OCI-LY3 (cell line): ENCODE measurements around the gene AKAP9.
"Not testable (repeated sequence)": the region's sequence is repeated elsewhere in the genome, so short reads cannot be mapped to it uniquely, and the experiment has no call there.

Experiments used
- H2AFZ ChIP-seq: fragments of 200-600, 300-600 bp; shearing (Covaris generic); 2 replicates; pipeline ENCODE4 v1.6.0; 2014; ENCODE audit warnings: antibody characterized with exemption, low read depth, low read length
- H3K27ac ChIP-seq: fragments of 200-600, 300-600 bp; sonication (generic); 2 replicates; pipeline ENCODE4 v1.5.1; 2014; ENCODE audit warnings: mild to moderate bottlenecking, low read length, moderate library complexity, mixed read lengths
- H3K27me3 ChIP-seq: fragments of 200-600, 300-600 bp; sonication (generic); 2 replicates; pipeline ENCODE4 v1.6.1; 2014; ENCODE audit warnings: low read depth, low read length, mixed read lengths
- H3K36me3 ChIP-seq: fragments of 200-600, 300-600 bp; sonication (generic); replicated peaks from 2 replicates; pipeline ENCODE3; 2014; ENCODE audit warnings: low read depth, low read length, mixed read lengths
- H3K4me1 ChIP-seq: fragments of 300-600, 200-600 bp; sonication (generic); 2 replicates; pipeline ENCODE4 v1.6.1; 2014; ENCODE audit warnings: low read length, mixed read lengths
- H3K4me2 ChIP-seq: fragments of 200-600, 300-600 bp; sonication (generic); 2 replicates; pipeline ENCODE4 v1.6.1; 2014; ENCODE audit warnings: low read length, mixed read lengths
- H3K4me3 ChIP-seq: fragments of 300-600, 200-600 bp; sonication (generic); 2 replicates; pipeline ENCODE4 v1.5.1; 2014; ENCODE audit warnings: antibody characterized with exemption, mild to moderate bottlenecking, low read length, moderate library complexity
- H3K79me2 ChIP-seq: fragments of 300-600, 200-600 bp; shearing (Covaris generic); 2 replicates; pipeline ENCODE4 v1.6.1; 2014; ENCODE audit warnings: mild to moderate bottlenecking, low read length, mixed read lengths
- H3K9ac ChIP-seq: fragments of 300-600, 200-600 bp; shearing (Covaris generic); 2 replicates; pipeline ENCODE4 v1.6.0; 2014; ENCODE audit warnings: mild to moderate bottlenecking, low read length, moderate library complexity
- H3K9me3 ChIP-seq: fragments of 200-600, 300-600 bp; shearing (Covaris generic); 2 replicates; pipeline ENCODE4 v1.6.1; 2014; ENCODE audit warnings: low read length, mixed read lengths; ENCODE audit not compliant: insufficient read depth
- H4K20me1 ChIP-seq: fragments of 200-600, 300-600 bp; sonication (generic); 2 replicates; pipeline ENCODE4 v1.6.1; 2016; ENCODE audit warnings: low read length, mixed read lengths; ENCODE audit not compliant: insufficient read depth
- EZH2phosphoT487 ChIP-seq: fragments of 200-600 bp; shearing (Covaris generic); IDR thresholded peaks from 2 replicates; pipeline ENCODE4 v1.6.1; 2018; ENCODE audit warnings: antibody characterized with exemption, mixed run types, low read depth
- TF ChIP-seq, protein P1 (sequence below): fragments of 200-600, 300-600 bp; sonication (generic); IDR thresholded peaks from 2 replicates; pipeline ENCODE4 v1.5.1; 2014; ENCODE audit warnings: antibody characterized with exemption, low read length, low read depth

The AKAP9 gene

GRCh38 chr7:91953618-91954017 is 13.0 kb downstream of the AKAP9 start:
- Histone ChIP-seq H3K27ac (no peak overlapping the region), H3K79me2 (peaks cover 44% of the 10 kb centered on the region; the same call in 1 of the 2 replicates), H3K4me1 (no peaks in the 10 kb centered on the region), H4K20me1 (peaks cover 21% of the 10 kb centered on the region; the same call in 1 of the 2 replicates), H3K36me3 (no peaks in the 10 kb centered on the region), H3K27me3 (no peaks in the 10 kb centered on the region), H3K4me3 (no peak overlapping the region), H3K4me2 (no peak overlapping the region), H3K9me3 (no peaks in the 10 kb centered on the region), H3K9ac (no peak overlapping the region), H2AFZ (no peak overlapping the region)
- TF ChIP-seq EZH2phosphoT487, result no peak
- TF ChIP-seq, protein P1, sequence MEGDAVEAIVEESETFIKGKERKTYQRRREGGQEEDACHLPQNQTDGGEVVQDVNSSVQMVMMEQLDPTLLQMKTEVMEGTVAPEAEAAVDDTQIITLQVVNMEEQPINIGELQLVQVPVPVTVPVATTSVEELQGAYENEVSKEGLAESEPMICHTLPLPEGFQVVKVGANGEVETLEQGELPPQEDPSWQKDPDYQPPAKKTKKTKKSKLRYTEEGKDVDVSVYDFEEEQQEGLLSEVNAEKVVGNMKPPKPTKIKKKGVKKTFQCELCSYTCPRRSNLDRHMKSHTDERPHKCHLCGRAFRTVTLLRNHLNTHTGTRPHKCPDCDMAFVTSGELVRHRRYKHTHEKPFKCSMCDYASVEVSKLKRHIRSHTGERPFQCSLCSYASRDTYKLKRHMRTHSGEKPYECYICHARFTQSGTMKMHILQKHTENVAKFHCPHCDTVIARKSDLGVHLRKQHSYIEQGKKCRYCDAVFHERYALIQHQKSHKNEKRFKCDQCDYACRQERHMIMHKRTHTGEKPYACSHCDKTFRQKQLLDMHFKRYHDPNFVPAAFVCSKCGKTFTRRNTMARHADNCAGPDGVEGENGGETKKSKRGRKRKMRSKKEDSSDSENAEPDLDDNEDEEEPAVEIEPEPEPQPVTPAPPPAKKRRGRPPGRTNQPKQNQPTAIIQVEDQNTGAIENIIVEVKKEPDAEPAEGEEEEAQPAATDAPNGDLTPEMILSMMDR, result peak; percentile 57

DNA sequence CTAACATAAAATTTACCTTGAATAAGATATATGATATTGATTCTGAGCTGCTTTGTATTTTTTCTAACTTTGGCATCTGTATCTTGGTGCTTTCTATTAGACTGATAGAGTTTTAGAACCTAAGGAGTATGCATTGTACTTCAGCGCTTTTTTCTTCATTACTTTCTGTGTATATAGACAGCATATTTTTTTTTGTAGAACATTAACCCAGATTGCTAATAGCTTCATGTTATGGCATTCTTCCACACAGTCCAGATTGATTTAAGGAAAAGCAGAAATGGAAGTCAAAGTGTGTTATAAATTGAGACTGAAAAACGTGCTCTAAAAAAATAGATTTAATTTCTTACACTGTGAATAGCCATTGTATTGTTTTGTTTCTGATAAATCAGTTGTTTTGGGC is 15.8 kb downstream of the AKAP9 start:
- not testable (repeated sequence) for H3K4me1 ChIP-seq, H3K9ac ChIP-seq, H2AFZ ChIP-seq, H3K9me3 ChIP-seq, H3K36me3 ChIP-seq, H3K4me3 ChIP-seq, H3K27me3 ChIP-seq, H3K4me2 ChIP-seq, H3K27ac ChIP-seq
- Histone ChIP-seq H3K79me2 (peaks cover 28% of the 10 kb centered on the region; the same call in 1 of the 2 replicates), H4K20me1 (peaks cover 17% of the 10 kb centered on the region; the same call in 1 of the 2 replicates)

GRCh38 chr7:91957232-91957631 is 16.6 kb downstream of the AKAP9 start:
- no peak overlapping the region for H3K4me2 ChIP-seq
- peaks cover 23% of the 10 kb centered on the region; the same call in 1 of the 2 replicates for H3K79me2 ChIP-seq
- H4K20me1 ChIP-seq, result peaks cover 16% of the 10 kb centered on the region; the same call in 1 of the 2 replicates
- no peak overlapping the region for H3K4me3 ChIP-seq
- no peak overlapping the region for H2AFZ ChIP-seq
- H3K36me3 ChIP-seq, result no peaks in the 10 kb centered on the region
- H3K27ac ChIP-seq, result no peak overlapping the region
- H3K9me3 ChIP-seq, result no peaks in the 10 kb centered on the region
- H3K4me1 ChIP-seq, result no peaks in the 10 kb centered on the region
- H3K27me3 ChIP-seq, result no peaks in the 10 kb centered on the region
- TF ChIP-seq, protein P1, result no peak
- TF ChIP-seq EZH2phosphoT487, result no peak
- no peak overlapping the region for H3K9ac ChIP-seq

- Histone ChIP-seq H3K9ac (no peak overlapping the region), H3K4me1 (no peaks in the 10 kb centered on the region), H3K4me3 (no peak overlapping the region), H3K36me3 (no peaks in the 10 kb centered on the region), H4K20me1 (peaks cover 10% of the 10 kb centered on the region; the same call in 1 of the 2 replicates), H3K9me3 (no peaks in the 10 kb centered on the region), H2AFZ (no peak overlapping the region), H3K4me2 (no peak overlapping the region), H3K27me3 (no peaks in the 10 kb centered on the region), H3K27ac (no peak overlapping the region), H3K79me2 (peaks cover 19% of the 10 kb centered on the region; the same call in 1 of the 2 replicates)
- TF ChIP-seq, protein P1, result no peak
- TF ChIP-seq EZH2phosphoT487, result no peak
These were observed 17.2 kb downstream of the AKAP9 start for GRCh38 chr7:91957823-91958222.

- no peaks in the 10 kb centered on the region for H3K27me3 ChIP-seq
- H3K9me3 ChIP-seq, result no peaks in the 10 kb centered on the region
- no peak overlapping the region for H3K27ac ChIP-seq
- no peaks in the 10 kb centered on the region for H3K36me3 ChIP-seq
- H3K79me2 ChIP-seq, result peaks cover 14% of the 10 kb centered on the region; the same call in 1 of the 2 replicates
- no peaks in the 10 kb centered on the region; the same call in 1 of the 2 replicates for H4K20me1 ChIP-seq
- no peak overlapping the region for H3K9ac ChIP-seq
- no peak overlapping the region for H2AFZ ChIP-seq
- H3K4me1 ChIP-seq, result no peaks in the 10 kb centered on the region
- TF ChIP-seq EZH2phosphoT487, result no peak
- TF ChIP-seq, protein P1, result no peak
- H3K4me2 ChIP-seq, result no peak overlapping the region
- H3K4me3 ChIP-seq, result no peak overlapping the region
These were observed 18.4 kb downstream of the AKAP9 start for GRCh38 chr7:91959023-91959422.
